Activated CD8-positive, alpha-beta memory T cell treated with anti-CD3 and anti-CD28 coated beads for 24 hours (primary cell): ENCODE results near the gene ACAD10.
"Not testable (repeated sequence)": the region's sequence is repeated elsewhere in the genome, so short reads cannot be mapped to it uniquely, and the experiment has no call there.

ENCODE experiments used
- DNase-seq: peaks from one replicate; pipeline ENCODE4 v3.0.0-alpha.2; 2020

The ACAD10 gene

GRCh38 chr12:111687952-111688351, 2.1 kb downstream of the ACAD10 start:
- no peak for DNase-seq

GRCh38 chr12:111691262-111691661, 5.4 kb downstream of the ACAD10 start:
- DNase-seq, result no peak

- DNase-seq, result no peak
Observed at GRCh38 chr12:111692575-111693210, 6.8 kb downstream of the ACAD10 start.

GRCh38 chr12:111693818-111694217, 8.0 kb downstream of the ACAD10 start:
- no peak for DNase-seq

GRCh38 chr12:111699962-111700361, 14.1 kb downstream of the ACAD10 start:
- DNase-seq, result no peak

GRCh38 chr12:111705672-111706071, 19.8 kb downstream of the ACAD10 start:
- no peak for DNase-seq

- no peak for DNase-seq
Observed at GRCh38 chr12:111706145-111706544, 20.3 kb downstream of the ACAD10 start.

- DNase-seq, result no peak
Observed at GRCh38 chr12:111715279-111715678, 29.4 kb downstream of the ACAD10 start.

GRCh38 chr12:111719316-111719715, 33.5 kb downstream of the ACAD10 start:
- not testable (repeated sequence) for DNase-seq

GRCh38 chr12:111720457-111720856, 34.6 kb downstream of the ACAD10 start:
- DNase-seq, result no peak

- DNase-seq, result not testable (repeated sequence)
Observed at GRCh38 chr12:111723646-111724360, 38.0 kb downstream of the ACAD10 start.

GRCh38 chr12:111728795-111729194, 42.9 kb downstream of the ACAD10 start:
- DNase-seq, result no peak

GRCh38 chr12:111730420-111730819, 44.6 kb downstream of the ACAD10 start:
- no peak for DNase-seq

- DNase-seq, result no peak
Observed at GRCh38 chr12:111732786-111733185, 46.9 kb downstream of the ACAD10 start.

- no peak for DNase-seq
Observed at GRCh38 chr12:111733340-111733915, 47.6 kb downstream of the ACAD10 start.

GRCh38 chr12:111739524-111739923, 53.7 kb downstream of the ACAD10 start:
- DNase-seq, result not testable (repeated sequence)

GRCh38 chr12:111741235-111741812, 55.5 kb downstream of the ACAD10 start:
- no peak for DNase-seq

- DNase-seq, result no peak
Observed at GRCh38 chr12:111745211-111745610, 59.4 kb downstream of the ACAD10 start.

- DNase-seq, result no peak
Observed at GRCh38 chr12:111747333-111747732, 61.5 kb downstream of the ACAD10 start.

GRCh38 chr12:111748151-111748672, 62.4 kb downstream of the ACAD10 start:
- no peak for DNase-seq

GRCh38 chr12:111748867-111749266, 63.0 kb downstream of the ACAD10 start:
- no peak for DNase-seq

- no peak for DNase-seq
Observed at GRCh38 chr12:111749391-111749790, 63.5 kb downstream of the ACAD10 start.

GRCh38 chr12:111753144-111753881, 67.5 kb downstream of the ACAD10 start:
- no peak for DNase-seq
